H9 (cell line): Measurements from ENCODE around the gene RELB. TPM values are rescaled to one million over a fixed set of nuclear protein-coding genes. Genes with fewer than 3 reads are reported as not detected.

Source experiments
- DNase-seq: peaks from one replicate; pipeline ENCODE4 v3.0.0-alpha.2; 2017
- H2AFZ ChIP-seq: one replicate; pipeline ENCODE4 v1.6.1; 2013; ENCODE audit warnings: mild to moderate bottlenecking, low read length, control low read depth, moderate library complexity
- H2AK5ac ChIP-seq: 2 replicates; pipeline ENCODE4 v1.6.1; 2013; ENCODE audit warnings: low read length, control low read depth, mixed read lengths; ENCODE audit not compliant: insufficient read length
- H2BK120ac ChIP-seq: one replicate; pipeline ENCODE4 v1.6.1; 2013; ENCODE audit warnings: low read depth, mild to moderate bottlenecking, low read length, control low read depth, inconsistent platforms; ENCODE audit not compliant: poor library complexity, severe bottlenecking
- H2BK12ac ChIP-seq: 2 replicates; pipeline ENCODE4 v1.6.1; 2013; ENCODE audit warnings: low read length, control low read depth, mixed read lengths, low read depth; ENCODE audit not compliant: insufficient read length
- H2BK15ac ChIP-seq: 2 replicates; pipeline ENCODE4 v1.6.1; 2013; ENCODE audit warnings: low read depth, low read length, control low read depth
- H2BK20ac ChIP-seq: one replicate; pipeline ENCODE4 v1.6.1; 2013; ENCODE audit warnings: low read depth, mild to moderate bottlenecking, low read length, control low read depth, inconsistent platforms; ENCODE audit not compliant: poor library complexity, severe bottlenecking
- H2BK5ac ChIP-seq: 2 replicates; pipeline ENCODE4 v1.6.1; 2013; ENCODE audit warnings: low read length, control low read depth, mixed read lengths; ENCODE audit not compliant: insufficient read length
- H3K14ac ChIP-seq: 2 replicates; pipeline ENCODE4 v1.6.1; 2013; ENCODE audit warnings: low read length, control low read depth; ENCODE audit not compliant: insufficient read depth
- H3K18ac ChIP-seq: 2 replicates; pipeline ENCODE4 v1.6.1; 2013; ENCODE audit warnings: low read depth, mild to moderate bottlenecking, mixed read lengths, low read length, control low read depth; ENCODE audit not compliant: insufficient read length
- H3K23ac ChIP-seq: 2 replicates; pipeline ENCODE4 v1.6.1; 2013; ENCODE audit warnings: low read length, control low read depth, mixed read lengths, low read depth; ENCODE audit not compliant: insufficient read length
- H3K23me2 ChIP-seq: 2 replicates; pipeline ENCODE4 v1.6.1; 2013; ENCODE audit warnings: low read depth, mild to moderate bottlenecking, mixed read lengths, low read length, control low read depth; ENCODE audit not compliant: insufficient read length, poor library complexity, severe bottlenecking
- H3K27ac ChIP-seq: 2 replicates; pipeline ENCODE4 v1.5.1; 2013; ENCODE audit warnings: low read length, control low read depth, mixed read lengths, low read depth; ENCODE audit not compliant: insufficient read length
- H3K27me3 ChIP-seq: 2 replicates; pipeline ENCODE4 v1.6.1; 2013; ENCODE audit warnings: low read length, control low read depth, inconsistent platforms; ENCODE audit not compliant: insufficient read depth
- H3K4ac ChIP-seq: 2 replicates; pipeline ENCODE4 v1.6.1; 2013; ENCODE audit warnings: low read depth, mild to moderate bottlenecking, control low read depth, inconsistent platforms, low read length, moderate library complexity
- H3K4me1 ChIP-seq: 2 replicates; pipeline ENCODE4 v1.6.1; 2013; ENCODE audit warnings: low read length, control low read depth, inconsistent platforms; ENCODE audit not compliant: insufficient read depth
- H3K4me2 ChIP-seq: 2 replicates; pipeline ENCODE4 v1.6.1; 2013; ENCODE audit warnings: low read length, control low read depth, mixed read lengths; ENCODE audit not compliant: insufficient read length, insufficient read depth
- H3K56ac ChIP-seq: 2 replicates; pipeline ENCODE4 v1.6.1; 2013; ENCODE audit warnings: low read depth, mild to moderate bottlenecking, mixed read lengths, low read length, control low read depth; ENCODE audit not compliant: insufficient read length
- H3K79me1 ChIP-seq: 2 replicates; pipeline ENCODE4 v1.6.1; 2013; ENCODE audit warnings: low read depth, mild to moderate bottlenecking, moderate library complexity, low read length, control low read depth, inconsistent platforms; ENCODE audit not compliant: insufficient read depth, poor library complexity, severe bottlenecking
- H3K79me2 ChIP-seq: 2 replicates; pipeline ENCODE4 v1.6.1; 2013; ENCODE audit warnings: low read length, control low read depth, inconsistent platforms; ENCODE audit not compliant: insufficient read depth
- H3K9ac ChIP-seq: 2 replicates; pipeline ENCODE4 v1.6.1; 2013; ENCODE audit warnings: low read length, control low read depth, mixed read lengths; ENCODE audit not compliant: insufficient read length; ENCODE audit errors: extremely low read depth
- H3K9me3 ChIP-seq: one replicate; pipeline ENCODE4 v1.6.1; 2013; ENCODE audit warnings: low read depth, low read length, inconsistent platforms; ENCODE audit not compliant: control insufficient read depth
- H3T11ph ChIP-seq: one replicate; pipeline ENCODE4 v1.6.1; 2013; ENCODE audit warnings: mild to moderate bottlenecking, low read length, control low read depth, inconsistent platforms
- H4K20me1 ChIP-seq: one replicate; pipeline ENCODE4 v1.6.1; 2013; ENCODE audit not compliant: control insufficient read depth, insufficient read length, insufficient read depth
- H4K5ac ChIP-seq: 2 replicates; pipeline ENCODE4 v1.6.1; 2013; ENCODE audit warnings: low read depth, mild to moderate bottlenecking, mixed read lengths, low read length, control low read depth; ENCODE audit not compliant: insufficient read length
- H4K8ac ChIP-seq: replicated peaks from 2 replicates; pipeline ENCODE4 v1.6.1; 2013; ENCODE audit warnings: low read length, control low read depth, mixed read lengths, low read depth; ENCODE audit not compliant: insufficient read length
- H4K91ac ChIP-seq: 2 replicates; pipeline ENCODE4 v1.6.1; 2013; ENCODE audit warnings: low read depth, mild to moderate bottlenecking, moderate library complexity, mixed read lengths, low read length, control low read depth; ENCODE audit not compliant: insufficient read length
- H3K27ac Mint-ChIP-seq, 3 experiments: 2 replicates in 2 of 3; 3 replicates in 1 of 3; pipeline ENCODE4 v1.8.0; 2020 to 2021; ENCODE audit warnings: mixed read lengths in 3 of 3, mild to moderate bottlenecking in 1 of 3, moderate library complexity in 1 of 3
- H3K27me3 Mint-ChIP-seq: 2 replicates; pipeline ENCODE4 v1.8.0; 2021; ENCODE audit warnings: low read depth, mild to moderate bottlenecking, moderate library complexity, mixed read lengths
- H3K36me3 Mint-ChIP-seq, 3 experiments: 2 replicates in 2 of 3; 3 replicates in 1 of 3; pipeline ENCODE4 v1.8.0; 2020 to 2021; ENCODE audit warnings: low read depth in 3 of 3, mixed read lengths in 3 of 3; ENCODE audit not compliant: insufficient read depth in 1 of 3
- H3K4me1 Mint-ChIP-seq, 2 experiments: 2 replicates each; pipeline ENCODE4 v1.8.0; 2020; ENCODE audit warnings: mixed read lengths in 2 of 2
- H3K4me3 Mint-ChIP-seq, 2 experiments: 2 replicates in 1 of 2; 3 replicates in 1 of 2; pipeline ENCODE4 v1.8.0; 2020 to 2021; ENCODE audit warnings: mild to moderate bottlenecking in 2 of 2, mixed read lengths in 2 of 2, moderate library complexity in 1 of 2
- H3K9me3 Mint-ChIP-seq, 2 experiments: 2 replicates in 1 of 2; 3 replicates in 1 of 2; pipeline ENCODE4 v1.8.0; 2020; ENCODE audit warnings: mild to moderate bottlenecking in 2 of 2, mixed read lengths in 2 of 2, moderate library complexity in 1 of 2
- CTCF ChIP-seq: fragments of 200-600 bp; sonication (generic); conservative IDR thresholded peaks from 3 replicates; pipeline ENCODE4 v1.8.0; 2021; ENCODE audit warnings: antibody characterized with exemption, mild to moderate bottlenecking
- WGBS: extraction: QIAGEN DNeasy Blood & Tissue Kit; methylation state at CpG from one replicate; pipeline ENCODE4 v1.1.7; 2013; ENCODE audit warnings: missing lambda C conversion rate, low lambda C conversion rate, mixed read lengths; ENCODE audit not compliant: insufficient read length; ENCODE audit errors: extremely low coverage; 5-methylcytosine and 5-hydroxymethylcytosine counted together
- total RNA-seq: library from RNA; stranded (reverse); gene quantifications from 2 replicates; pipeline ENCODE4 v1.2.1, GENCODE V29; 2021

Gene RELB
- total RNA-seq, 1 experiment from 2014 or later, result 13.7 TPM

GRCh38 chr19:45025264-45025663 lies 24.0 kb downstream of the RELB start:
- H2BK20ac ChIP-seq, result no peak overlapping the region
- H3K79me2 ChIP-seq, result no peaks in the 10 kb centered on the region
- Mint-ChIP-seq H3K4me3 (no peak overlapping the region), H3K36me3 (peaks cover 0 to 13% (median 6%) of the 10 kb centered on the region in 3 experiments; a peak in 5 of 7 replicates), H3K9me3 (peaks cover 0 to 3% of the 10 kb centered on the region in 2 experiments; a peak in 1 of 5 replicates), H3K27ac (no peak overlapping the region; a peak in 1 of 7 replicates), H3K4me1 (0 out of 4 replicates have a peak, but pooled peaks cover 0 to 2% of the 10 kb centered on the region in 2 experiments), H3K27me3 (no peaks in the 10 kb centered on the region)
- no peak overlapping the region for H2BK15ac ChIP-seq
- no peak for DNase-seq
- H2BK5ac ChIP-seq, result no peak overlapping the region
- H3K27ac ChIP-seq, result no peak overlapping the region
- H3K4me2 ChIP-seq, result no peak overlapping the region
- no peaks in the 10 kb centered on the region for H3K9me3 ChIP-seq
- no peak overlapping the region for H2AFZ ChIP-seq
- no peak overlapping the region for H2AK5ac ChIP-seq
- no CpG with 5 or more reads among the region's 9 CpGs for WGBS
- no peak overlapping the region for H2BK12ac ChIP-seq
- H2BK120ac ChIP-seq, result no peak overlapping the region
- no peaks in the 10 kb centered on the region for H3K79me1 ChIP-seq
- H3K23me2 ChIP-seq, result no peaks in the 10 kb centered on the region
- no peak overlapping the region for H3K23ac ChIP-seq
- no peak for TF ChIP-seq CTCF
- no peak overlapping the region for H4K5ac ChIP-seq
- no peak overlapping the region for H4K8ac ChIP-seq
- H3K27me3 ChIP-seq, result no peaks in the 10 kb centered on the region
- H3K4ac ChIP-seq, result no peak overlapping the region
- no peak overlapping the region for H3K9ac ChIP-seq
- H4K91ac ChIP-seq, result no peak overlapping the region
- no peak overlapping the region for H3K14ac ChIP-seq
- no peaks in the 10 kb centered on the region for H3K4me1 ChIP-seq
- H3T11ph ChIP-seq, result no peak overlapping the region
- H3K18ac ChIP-seq, result no peak overlapping the region
- no peaks in the 10 kb centered on the region for H4K20me1 ChIP-seq
- no peak overlapping the region for H3K56ac ChIP-seq
